NB4 (cell line): ENCODE measurements around the gene ABHD11.

Experiments used
- CTCF ChIP-seq: IDR thresholded peaks from one replicate; pipeline ENCODE4 v1.5.1; 2012; ENCODE audit warnings: low read depth, low read length
- MAX ChIP-seq: IDR thresholded peaks from 2 replicates; pipeline ENCODE4 v1.6.1; 2011; ENCODE audit warnings: low read depth, low read length
- POLR2A ChIP-seq: IDR thresholded peaks from 2 replicates; pipeline ENCODE4 v1.6.1; 2011; ENCODE audit warnings: mild to moderate bottlenecking; ENCODE audit not compliant: insufficient read length; ENCODE audit errors: extremely low read depth

- TF ChIP-seq CTCF (no peak), POLR2A (no peak), MAX (no peak)
These were observed 34.6 kb downstream of the ABHD11 start for GRCh38 chr7:73703757-73704639.
